Stimulated activated memory B cell treated with anti-CD40 and anti-IgM and Interleukin-4, amounts not matched to agents 10 μg/mL and 1 μg/mL and 100 μg/mL, for 72 hours (primary cell): ENCODE data around the gene HCFC1R1.

ENCODE experiments used
- ATAC-seq: fragments of 150-1000 bp; cut with Tn5 transposase; 2 replicates; pipeline ENCODE4 v1.10.0; 2021
- H3K27ac Mint-ChIP-seq: one replicate; pipeline ENCODE4 v1.8.0; 2022; ENCODE audit warnings: mild to moderate bottlenecking, mixed read lengths
- H3K27me3 Mint-ChIP-seq: one replicate; pipeline ENCODE4 v1.8.0; 2022; ENCODE audit warnings: mixed read lengths
- H3K36me3 Mint-ChIP-seq: one replicate; pipeline ENCODE4 v1.8.0; 2022; ENCODE audit warnings: mixed read lengths
- H3K4me1 Mint-ChIP-seq: one replicate; pipeline ENCODE4 v1.8.0; 2022; ENCODE audit warnings: mixed read lengths
- H3K4me3 Mint-ChIP-seq: one replicate; pipeline ENCODE4 v1.8.0; 2022; ENCODE audit warnings: mild to moderate bottlenecking, moderate library complexity, mixed read lengths
- H3K9me3 Mint-ChIP-seq: one replicate; pipeline ENCODE4 v1.8.0; 2022; ENCODE audit warnings: mixed read lengths

The HCFC1R1 gene

DNA sequence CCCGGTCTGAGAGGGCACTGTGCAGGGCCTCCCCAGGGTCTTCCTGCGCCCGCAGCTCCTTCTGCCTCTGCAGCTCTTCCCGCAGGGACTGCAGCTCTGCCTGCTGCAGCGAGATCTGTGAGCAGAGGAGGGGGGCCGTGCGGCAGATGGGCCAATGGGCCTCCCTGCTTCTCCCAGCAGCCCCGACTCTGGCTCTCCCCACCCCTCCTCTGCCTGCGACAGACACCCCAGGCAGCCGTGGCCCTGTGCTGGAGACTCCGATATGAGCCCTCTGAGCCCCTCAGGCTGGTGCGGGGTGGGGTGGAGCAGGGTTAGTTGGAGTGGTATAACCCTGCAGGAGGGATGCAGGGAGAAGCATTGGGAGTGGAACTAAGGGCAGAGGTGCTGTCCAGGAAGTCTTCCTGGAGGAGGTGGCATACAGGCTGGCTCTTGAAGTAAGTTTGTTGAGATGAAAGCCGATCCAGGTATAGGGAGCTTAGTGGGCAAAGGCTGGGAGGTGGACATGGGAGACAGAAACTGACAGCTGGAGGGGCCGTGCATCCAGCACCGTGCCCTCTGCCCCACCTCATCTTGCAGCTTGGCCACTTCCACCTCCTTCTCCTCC is 5.1 kb upstream of the HCFC1R1 start:
- Mint-ChIP-seq H3K27me3 (peaks cover 60% of the 10 kb centered on the region), H3K4me3 (peak overlapping the region; percentile 13), H3K36me3 (peaks cover 17% of the 10 kb centered on the region), H3K27ac (no peak overlapping the region), H3K9me3 (no peaks in the 10 kb centered on the region), H3K4me1 (peaks cover 48% of the 10 kb centered on the region)
- no peak for ATAC-seq

DNA sequence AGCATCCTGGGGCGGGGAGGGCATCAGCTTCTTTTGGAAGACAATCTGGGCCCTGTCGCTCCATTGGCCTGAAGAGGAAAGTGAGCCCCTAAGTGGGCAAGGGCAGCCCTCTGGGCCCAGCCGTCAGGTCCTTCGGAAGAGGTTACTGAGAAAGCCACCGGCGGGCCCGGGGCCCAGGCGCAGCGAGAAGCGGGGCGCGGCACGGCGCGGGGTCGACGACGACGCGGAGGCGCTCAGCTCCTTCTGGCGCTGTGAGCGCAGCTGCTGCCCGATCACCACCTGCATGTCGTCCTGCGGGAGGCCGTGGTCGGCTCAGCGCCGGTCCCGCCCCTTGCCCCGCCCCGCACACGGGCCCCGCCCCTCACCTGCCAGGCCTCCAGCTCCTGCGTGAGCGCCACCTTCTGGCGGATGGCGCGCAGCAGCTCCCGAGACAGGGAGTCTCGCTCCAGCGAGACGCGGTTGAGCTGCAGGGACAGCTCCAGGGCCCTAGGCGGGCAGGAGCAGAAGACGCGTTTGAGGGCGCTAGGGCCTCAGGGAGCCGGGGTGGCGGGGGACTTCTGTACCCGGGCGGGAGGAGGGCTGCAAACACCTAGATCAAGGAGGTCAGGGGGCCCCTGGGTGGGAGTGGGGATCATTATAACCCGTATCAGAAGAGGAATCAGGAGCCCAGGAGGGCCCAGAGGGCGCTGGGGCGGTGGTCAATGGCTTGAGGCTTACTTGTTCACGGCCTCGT is 4.4 kb upstream of the HCFC1R1 start:
- peaks cover 53% of the 10 kb centered on the region for H3K27me3 Mint-ChIP-seq
- peak overlapping the region; percentile 9 for H3K4me3 Mint-ChIP-seq
- H3K36me3 Mint-ChIP-seq, result peaks cover 17% of the 10 kb centered on the region
- no peak overlapping the region for H3K27ac Mint-ChIP-seq
- H3K4me1 Mint-ChIP-seq, result peaks cover 53% of the 10 kb centered on the region
- peak; percentile 62 for ATAC-seq
- no peaks in the 10 kb centered on the region for H3K9me3 Mint-ChIP-seq

DNA sequence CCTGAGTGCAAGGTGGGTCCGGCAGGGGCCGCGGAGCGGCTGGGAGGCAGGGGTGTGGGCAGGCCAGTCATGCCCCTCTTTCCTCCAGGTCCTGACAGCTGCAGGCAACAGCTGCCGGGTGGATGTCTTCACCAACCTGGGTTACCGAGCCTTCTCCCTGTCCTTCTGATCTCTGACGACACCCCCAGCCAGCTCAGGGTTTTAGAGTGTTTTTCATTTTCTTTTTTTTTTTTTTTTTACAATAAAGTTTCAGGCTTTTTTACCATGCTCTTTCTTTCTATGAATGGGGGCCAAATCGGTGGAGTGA is 3.7 kb upstream of the HCFC1R1 start:
- Mint-ChIP-seq H3K4me1 (peaks cover 60% of the 10 kb centered on the region), H3K4me3 (no peak overlapping the region), H3K36me3 (peaks cover 17% of the 10 kb centered on the region)

DNA sequence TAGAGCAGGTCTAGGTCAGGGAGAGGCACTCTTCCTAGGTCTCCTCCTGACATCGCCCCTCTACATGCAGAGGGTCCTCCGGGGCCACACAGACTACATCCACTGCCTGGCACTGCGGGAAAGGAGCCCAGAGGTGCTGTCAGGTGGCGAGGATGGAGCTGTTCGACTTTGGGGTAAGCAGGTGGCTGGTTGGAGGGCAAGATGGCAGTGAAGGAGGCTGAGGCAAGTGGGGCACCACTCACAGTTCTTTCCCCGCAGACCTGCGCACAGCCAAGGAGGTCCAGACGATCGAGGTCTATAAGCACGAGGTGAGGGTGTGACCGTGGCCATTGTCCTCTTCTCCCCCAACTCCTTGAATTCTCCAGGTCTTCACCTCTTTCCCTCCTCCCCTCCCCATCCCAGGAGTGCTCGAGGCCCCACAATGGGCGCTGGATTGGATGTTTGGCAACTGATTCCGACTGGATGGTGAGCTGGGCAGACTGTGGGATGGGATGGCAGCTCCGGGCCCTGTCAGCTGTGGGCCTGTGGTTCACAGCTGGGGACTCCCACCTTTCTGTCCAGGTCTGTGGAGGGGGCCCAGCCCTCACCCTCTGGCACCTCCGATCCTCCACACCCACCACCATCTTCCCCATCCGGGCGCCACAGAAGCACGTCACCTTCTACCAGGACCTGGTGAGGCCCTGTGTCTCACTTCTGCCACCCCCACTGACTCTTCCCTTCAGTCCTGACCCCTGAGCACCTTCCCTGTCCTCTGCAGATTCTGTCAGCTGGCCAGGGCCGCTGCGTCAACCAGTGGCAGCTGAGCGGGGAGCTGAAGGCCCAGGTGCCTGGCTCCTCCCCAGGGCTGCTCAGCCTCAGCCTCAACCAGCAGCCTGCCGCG is 3.1 kb upstream of the HCFC1R1 start:
- no peaks in the 10 kb centered on the region for H3K9me3 Mint-ChIP-seq
- H3K4me3 Mint-ChIP-seq, result no peak overlapping the region
- H3K36me3 Mint-ChIP-seq, result peaks cover 17% of the 10 kb centered on the region
- H3K4me1 Mint-ChIP-seq, result peaks cover 66% of the 10 kb centered on the region
- no peak for ATAC-seq
- no peak overlapping the region for H3K27ac Mint-ChIP-seq
- peaks cover 40% of the 10 kb centered on the region for H3K27me3 Mint-ChIP-seq

More for the DNA sequence above, 3.7 kb upstream of the HCFC1R1 start:
- Mint-ChIP-seq H3K9me3 (no peaks in the 10 kb centered on the region), H3K27me3 (peaks cover 46% of the 10 kb centered on the region), H3K27ac (no peak overlapping the region)
- ATAC-seq, result no peak

DNA sequence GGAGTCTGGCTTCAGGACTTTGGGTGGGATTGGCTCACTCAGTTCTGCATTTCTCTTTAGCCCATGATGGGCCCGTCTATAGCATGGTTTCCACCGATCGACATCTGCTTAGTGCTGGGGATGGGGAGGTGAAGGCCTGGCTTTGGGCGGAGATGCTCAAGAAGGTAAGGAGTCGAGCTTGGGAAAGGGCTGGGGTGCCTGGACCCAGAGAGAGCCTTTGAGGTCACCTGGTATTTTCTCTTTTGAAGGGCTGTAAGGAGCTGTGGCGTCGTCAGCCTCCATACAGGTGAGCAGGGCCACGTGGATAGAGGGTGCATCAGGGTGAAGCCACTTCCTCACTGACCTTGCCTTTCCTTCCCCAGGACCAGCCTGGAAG is 2.2 kb upstream of the HCFC1R1 start:
- Mint-ChIP-seq H3K36me3 (peaks cover 17% of the 10 kb centered on the region), H3K4me1 (peaks cover 75% of the 10 kb centered on the region), H3K9me3 (no peaks in the 10 kb centered on the region), H3K27ac (no peak overlapping the region), H3K4me3 (no peak overlapping the region), H3K27me3 (peaks cover 32% of the 10 kb centered on the region)
- ATAC-seq, result no peak

DNA sequence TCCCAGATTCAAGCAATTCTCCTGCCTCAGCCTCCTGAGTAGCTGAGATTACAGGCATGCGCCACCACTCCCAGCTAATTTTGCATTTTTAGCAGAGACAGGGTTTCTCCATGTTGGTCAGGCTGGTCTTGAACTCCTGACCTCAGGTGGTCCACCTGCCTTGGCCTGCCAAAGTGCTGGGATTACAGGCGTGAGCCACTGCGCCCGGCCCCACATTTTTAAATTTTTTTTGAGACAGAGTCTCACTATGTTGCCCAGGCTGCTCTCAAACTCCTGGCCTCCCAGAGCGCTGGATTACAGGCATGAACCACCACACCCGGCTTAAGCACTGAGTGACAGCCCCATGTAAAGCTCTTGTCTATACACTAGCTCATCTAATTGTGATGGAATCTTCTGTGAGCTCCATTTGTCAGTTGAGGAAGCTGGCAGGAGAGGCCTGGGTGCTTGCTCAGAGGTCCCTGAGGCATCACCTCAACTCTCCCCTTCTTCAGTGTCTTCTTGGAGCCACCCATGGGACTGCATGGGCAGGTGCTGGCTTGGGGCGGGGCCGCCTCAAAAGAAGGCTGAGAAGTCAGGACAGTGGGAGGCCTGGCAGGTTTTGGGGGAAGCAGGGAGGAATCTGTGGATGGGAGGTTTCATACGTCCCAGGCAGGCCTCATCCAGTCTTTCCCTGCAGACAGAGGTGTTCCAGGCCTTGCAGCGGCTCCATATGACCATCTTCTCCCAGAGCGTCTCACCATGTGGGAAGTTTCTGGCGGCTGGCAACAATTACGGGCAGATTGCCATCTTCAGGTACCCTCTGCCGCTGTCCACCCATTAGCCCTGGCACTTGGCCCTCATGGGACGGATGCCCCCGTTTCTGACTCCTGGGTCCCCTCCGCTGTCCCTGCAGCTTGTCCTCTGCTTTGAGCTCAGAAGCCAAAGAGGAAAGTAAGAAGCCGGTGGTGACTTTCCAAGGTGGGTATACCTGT is 1.6 kb upstream of the HCFC1R1 start:
- peaks cover 25% of the 10 kb centered on the region for H3K27me3 Mint-ChIP-seq
- no peak overlapping the region for H3K4me3 Mint-ChIP-seq
- ATAC-seq, result no peak
- peaks cover 17% of the 10 kb centered on the region for H3K36me3 Mint-ChIP-seq
- no peak overlapping the region for H3K27ac Mint-ChIP-seq
- H3K9me3 Mint-ChIP-seq, result no peaks in the 10 kb centered on the region
- peaks cover 80% of the 10 kb centered on the region for H3K4me1 Mint-ChIP-seq

DNA sequence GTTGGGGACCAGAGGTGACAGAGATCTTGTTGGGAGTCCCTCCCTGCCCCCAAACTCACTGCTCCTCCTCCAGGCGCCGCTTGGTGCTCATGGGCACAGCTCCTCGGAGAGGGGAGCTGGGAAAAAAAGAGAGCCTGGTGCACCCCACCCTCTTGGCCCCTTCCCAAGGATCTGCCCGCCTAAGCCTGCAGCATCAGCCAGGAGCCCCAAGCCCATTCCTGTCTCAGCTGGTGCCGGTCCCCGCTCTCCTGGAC is 400 bp downstream of the HCFC1R1 start:
- Mint-ChIP-seq H3K36me3 (peaks cover 17% of the 10 kb centered on the region), H3K4me1 (peaks cover 68% of the 10 kb centered on the region), H3K9me3 (no peaks in the 10 kb centered on the region), H3K27me3 (peaks cover 10% of the 10 kb centered on the region), H3K27ac (peak overlapping the region; percentile 83), H3K4me3 (peak overlapping the region; percentile 81)
- ATAC-seq, result no peak

DNA sequence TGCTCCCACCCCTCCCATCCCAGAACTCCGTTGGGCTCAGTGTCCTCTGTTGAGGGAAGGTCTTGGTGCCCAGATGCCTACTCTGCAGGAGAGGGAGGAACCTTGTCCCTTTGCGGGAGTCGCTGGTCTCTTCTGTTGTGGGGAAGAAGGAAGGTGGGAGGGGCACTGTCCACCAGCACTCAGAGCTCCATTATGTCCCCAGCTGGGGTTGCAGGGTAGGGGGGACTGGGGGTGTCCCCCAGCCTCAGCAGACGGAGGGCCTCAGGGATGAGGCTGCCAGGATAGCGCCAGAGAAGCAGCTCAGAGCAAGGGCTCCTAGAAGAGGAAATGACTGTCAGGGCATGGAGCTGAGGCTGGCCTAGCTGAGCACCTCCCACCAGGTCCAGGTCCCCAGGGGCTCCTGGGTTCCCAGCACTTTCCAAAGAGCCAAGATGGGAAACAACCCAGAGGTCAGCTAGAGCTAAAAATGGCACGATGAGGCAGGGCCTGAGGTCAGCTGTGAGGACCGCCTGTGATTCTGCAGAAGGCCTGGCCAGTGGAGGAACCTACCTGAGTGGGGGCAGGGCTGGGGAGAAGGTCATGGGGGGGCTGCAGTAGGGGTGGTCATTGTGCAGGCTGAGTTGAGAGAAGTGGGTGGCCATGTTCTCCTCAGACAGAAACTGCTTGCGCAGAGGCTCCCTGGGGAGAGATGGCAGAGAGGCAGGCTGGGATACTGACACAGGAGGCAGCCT is 893 bp downstream of the HCFC1R1 start:
- H3K9me3 Mint-ChIP-seq, result no peaks in the 10 kb centered on the region

DNA sequence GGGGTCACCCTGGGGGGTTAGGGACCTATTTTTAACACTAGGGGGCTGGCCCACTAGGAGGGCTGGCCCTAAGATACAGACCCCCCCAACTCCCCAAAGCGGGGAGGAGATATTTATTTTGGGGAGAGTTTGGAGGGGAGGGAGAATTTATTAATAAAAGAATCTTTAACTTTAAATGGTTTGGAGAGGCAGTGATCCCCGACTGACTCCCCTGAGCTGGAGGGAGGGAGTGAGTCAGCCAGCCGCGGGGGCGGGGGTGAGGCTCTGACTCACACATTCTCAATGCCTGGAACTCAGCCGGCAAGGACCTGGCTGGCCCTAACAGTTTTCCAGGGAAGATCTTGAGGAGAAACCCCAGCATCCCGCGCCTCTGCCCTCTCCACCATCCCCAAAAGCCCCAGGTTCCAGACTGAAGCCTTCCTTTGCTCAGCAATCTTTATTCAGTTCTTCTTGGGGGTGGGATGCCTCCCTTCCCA is 1.5 kb downstream of the HCFC1R1 start:
- peak overlapping the region; percentile 83 for H3K27ac Mint-ChIP-seq
- H3K4me3 Mint-ChIP-seq, result peak overlapping the region; percentile 81
- peaks cover 67% of the 10 kb centered on the region for H3K4me1 Mint-ChIP-seq
- H3K36me3 Mint-ChIP-seq, result peaks cover 15% of the 10 kb centered on the region
- H3K27me3 Mint-ChIP-seq, result peaks cover 16% of the 10 kb centered on the region
- H3K9me3 Mint-ChIP-seq, result no peaks in the 10 kb centered on the region
- no peak for ATAC-seq

More for the DNA sequence above, 893 bp downstream of the HCFC1R1 start:
- ATAC-seq, result peak; percentile 42
- Mint-ChIP-seq H3K4me3 (peak overlapping the region; percentile 81), H3K4me1 (peaks cover 68% of the 10 kb centered on the region), H3K27me3 (peaks cover 10% of the 10 kb centered on the region), H3K36me3 (peaks cover 17% of the 10 kb centered on the region), H3K27ac (peak overlapping the region; percentile 83)

DNA sequence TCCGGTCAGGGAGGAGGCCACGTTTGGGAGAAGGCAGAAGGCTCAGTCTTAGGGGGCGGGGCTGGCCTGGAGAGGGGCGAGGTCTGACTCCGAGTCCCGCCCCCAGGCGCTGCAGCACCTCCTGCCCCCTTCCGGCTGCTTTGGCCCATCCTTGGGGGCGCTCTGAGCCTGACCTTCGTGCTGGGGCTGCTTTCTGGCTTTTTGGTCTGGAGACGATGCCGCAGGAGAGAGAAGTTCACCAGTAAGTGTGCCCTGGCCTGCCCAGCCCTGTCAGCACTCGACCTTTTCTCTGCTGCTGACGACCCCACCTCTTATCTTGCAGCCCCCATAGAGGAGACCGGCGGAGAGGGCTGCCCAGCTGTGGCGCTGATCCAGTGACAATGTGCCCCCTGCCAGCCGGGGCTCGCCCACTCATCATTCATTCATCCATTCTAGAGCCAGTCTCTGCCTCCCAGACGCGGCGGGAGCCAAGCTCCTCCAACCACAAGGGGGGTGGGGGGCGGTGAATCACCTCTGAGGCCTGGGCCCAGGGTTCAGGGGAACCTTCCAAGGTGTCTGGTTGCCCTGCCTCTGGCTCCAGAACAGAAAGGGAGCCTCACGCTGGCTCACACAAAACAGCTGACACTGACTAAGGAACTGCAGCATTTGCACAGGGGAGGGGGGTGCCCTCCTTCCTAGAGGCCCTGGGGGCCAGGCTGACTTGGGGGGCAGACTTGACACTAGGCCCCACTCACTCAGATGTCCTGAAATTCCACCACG is 2.1 kb downstream of the HCFC1R1 start:
- H3K4me3 Mint-ChIP-seq, result peak overlapping the region; percentile 81
- H3K9me3 Mint-ChIP-seq, result no peaks in the 10 kb centered on the region
- peak; percentile 42 for ATAC-seq
- peaks cover 22% of the 10 kb centered on the region for H3K27me3 Mint-ChIP-seq
- H3K36me3 Mint-ChIP-seq, result peaks cover 8% of the 10 kb centered on the region
- peaks cover 67% of the 10 kb centered on the region for H3K4me1 Mint-ChIP-seq
- peak overlapping the region; percentile 83 for H3K27ac Mint-ChIP-seq

DNA sequence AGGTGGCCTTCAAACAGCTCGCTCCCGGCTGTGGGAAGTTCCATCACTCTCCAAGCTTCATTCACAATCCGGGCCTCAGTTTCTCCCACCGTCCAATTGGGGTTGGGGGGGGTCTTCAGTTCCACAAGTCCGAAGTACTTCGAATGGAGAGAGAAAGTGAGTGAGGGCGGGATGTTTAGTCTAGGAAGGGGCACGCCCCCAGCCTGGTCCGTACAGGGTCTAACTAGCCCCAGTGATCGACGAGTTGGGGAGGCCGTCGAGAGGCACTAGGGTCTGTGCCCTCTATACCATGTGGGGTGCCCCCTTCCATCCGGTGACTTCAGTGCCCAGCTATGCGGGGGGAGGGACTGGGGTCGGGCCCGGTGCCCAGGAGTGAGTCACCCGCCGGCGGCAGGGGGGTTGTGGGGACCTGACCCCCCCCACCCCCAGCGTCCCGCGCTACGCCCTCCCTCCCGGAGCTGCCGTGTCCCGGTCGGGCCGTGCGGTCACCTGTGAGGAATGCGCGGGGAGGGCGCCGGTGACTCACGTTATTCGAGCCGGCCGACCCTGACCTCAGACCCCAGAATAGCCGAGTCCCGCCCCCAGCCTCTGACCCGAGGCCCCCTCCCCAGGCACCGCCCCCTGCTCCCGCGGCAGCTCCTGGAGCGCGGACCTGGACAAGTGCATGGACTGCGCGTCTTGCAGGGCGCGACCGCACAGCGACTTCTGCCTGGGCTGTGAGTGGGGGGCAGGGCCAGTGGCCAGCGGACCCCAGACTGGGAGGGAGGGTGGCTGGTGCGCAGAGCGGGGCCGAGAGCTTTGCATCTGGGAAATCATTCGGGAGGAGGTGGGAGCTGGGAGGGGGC is 2.9 kb downstream of the HCFC1R1 start:
- H3K36me3 Mint-ChIP-seq, result peaks cover under 1% of the 10 kb centered on the region
- no peak for ATAC-seq
- H3K4me1 Mint-ChIP-seq, result peaks cover 59% of the 10 kb centered on the region
- peaks cover 23% of the 10 kb centered on the region for H3K27me3 Mint-ChIP-seq
- peak overlapping the region; percentile 84 for H3K4me3 Mint-ChIP-seq
- H3K9me3 Mint-ChIP-seq, result no peaks in the 10 kb centered on the region
- H3K27ac Mint-ChIP-seq, result peak overlapping the region; percentile 83

DNA sequence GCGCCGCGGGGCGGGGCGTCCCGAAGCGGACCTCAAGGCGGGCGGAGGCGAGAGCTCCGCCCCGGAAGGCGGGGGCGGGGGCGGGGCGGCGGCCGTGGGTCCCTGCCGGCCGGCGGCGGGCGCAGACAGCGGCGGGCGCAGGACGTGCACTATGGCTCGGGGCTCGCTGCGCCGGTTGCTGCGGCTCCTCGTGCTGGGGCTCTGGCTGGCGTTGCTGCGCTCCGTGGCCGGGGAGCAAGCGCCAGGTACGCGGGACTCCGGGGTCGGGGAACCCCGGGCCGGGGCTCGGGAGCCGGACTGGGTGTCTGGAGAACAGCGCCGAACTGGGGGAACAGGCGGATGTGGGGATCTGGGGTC is 3.5 kb downstream of the HCFC1R1 start, which contains the start of gene TNFRSF12A:
Gene TNFRSF12A, plus strand, starts transcription at position 122 of the 357 bp plus-strand sequence. Its CDS starts 30 bp downstream, at position 152.
- H3K27ac Mint-ChIP-seq, result peak within 1 kb of the TSS; percentile 83
- H3K27me3 Mint-ChIP-seq, result peaks cover 23% of the 10 kb centered on the region
- no peaks in the 10 kb centered on the region for H3K9me3 Mint-ChIP-seq
- peaks cover 53% of the 10 kb centered on the region for H3K4me1 Mint-ChIP-seq
- H3K36me3 Mint-ChIP-seq, result no peaks in the 10 kb centered on the region
- ATAC-seq, result peak; percentile 42
- peak within 1 kb of the TSS; percentile 84 for H3K4me3 Mint-ChIP-seq
